Middle frontal gyrus (tissue), 1 donor: ENCODE results near the gene KIF13A.
"Not testable (repeated sequence)": the region's sequence is repeated elsewhere in the genome, so short reads cannot be mapped to it uniquely, and the experiment has no call there.

Source experiments
- DNase-seq: peaks from one replicate; pipeline ENCODE4 v3.0.0-alpha.2; 2015; ENCODE audit warnings: low spot score; ENCODE audit errors: extremely low spot score

KIF13A gene

GRCh38 chr6:17971128-17972073, 16.0 kb downstream of the KIF13A start:
- DNase-seq: no peak

DNA sequence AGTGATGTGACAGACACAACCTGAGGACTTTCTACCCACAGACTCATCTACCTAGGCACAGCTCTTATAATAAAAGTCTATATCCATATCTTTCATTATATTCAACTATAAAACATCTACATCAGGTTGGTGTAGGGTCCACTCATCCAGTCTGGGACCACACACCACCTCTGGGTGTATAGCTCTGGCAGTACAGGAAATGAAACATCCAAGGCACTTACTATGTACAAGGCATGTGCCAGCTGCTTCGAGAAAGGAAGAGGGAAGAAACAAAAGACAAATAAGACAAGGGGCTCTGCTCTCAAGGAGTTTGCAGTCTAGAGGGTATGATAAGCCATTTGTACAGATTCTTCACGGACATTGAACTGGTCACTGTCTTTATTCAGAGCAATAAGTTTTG, 18.6 kb downstream of the KIF13A start:
- no peak for DNase-seq

DNA sequence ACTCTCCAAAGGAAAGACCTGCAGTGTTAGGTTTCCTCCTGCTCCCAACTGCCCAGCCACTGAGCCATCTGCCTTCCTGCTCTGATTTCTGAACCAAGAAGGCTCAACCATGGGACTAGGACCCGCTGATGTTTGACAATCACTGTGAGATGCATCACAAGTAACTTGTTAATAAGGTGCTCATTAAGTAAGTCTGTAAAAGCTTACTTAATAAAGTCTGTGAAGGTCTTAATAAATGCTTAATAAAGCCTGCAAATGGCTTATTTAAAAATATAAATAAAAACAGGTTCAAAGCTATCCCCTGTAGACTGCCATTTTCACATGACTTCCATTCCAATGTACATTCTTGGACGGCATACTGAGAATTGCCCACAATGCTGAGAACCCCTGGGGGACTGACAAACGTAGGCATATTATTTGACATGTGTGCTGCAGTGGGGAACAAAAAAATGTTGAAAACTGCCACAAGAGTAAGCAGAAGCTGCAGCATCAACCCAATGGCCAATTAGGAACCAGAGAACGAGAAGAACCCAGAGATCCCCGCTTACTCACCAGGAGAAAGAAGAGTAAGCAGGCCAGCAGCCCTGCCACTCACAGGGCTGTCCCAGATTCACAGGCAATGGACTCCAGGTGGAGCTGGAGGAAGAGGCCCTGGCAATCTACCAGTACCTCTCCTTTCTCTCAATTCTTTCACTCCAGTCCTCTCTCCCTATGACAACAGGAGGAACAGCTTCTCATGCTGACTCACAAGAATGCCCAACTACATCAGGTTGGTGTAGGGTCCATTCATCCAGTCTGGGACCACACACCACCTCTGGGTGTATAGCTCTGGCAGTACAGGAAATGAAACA, 19.5 kb downstream of the KIF13A start:
- no peak for DNase-seq

GRCh38 chr6:17966451-17966850, 21.0 kb downstream of the KIF13A start:
- no peak for DNase-seq

DNA sequence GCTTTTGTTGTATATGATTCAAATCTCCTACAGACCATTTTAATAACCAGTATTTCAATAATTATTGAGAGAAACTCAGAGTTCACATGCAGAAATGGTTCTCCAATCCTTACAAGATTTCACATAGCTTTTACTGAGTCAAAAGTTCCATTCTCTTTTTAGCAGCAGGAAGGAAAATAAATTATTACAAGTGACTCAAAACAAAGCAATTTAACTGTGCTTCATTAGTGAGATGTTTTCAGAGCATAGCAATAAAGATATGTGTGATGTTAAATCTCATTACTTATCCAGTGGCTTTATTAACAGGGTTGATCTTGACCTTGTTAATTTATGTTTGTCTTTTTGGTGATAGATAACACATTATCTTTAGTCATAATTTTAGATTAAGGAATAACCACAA, 22.0 kb downstream of the KIF13A start:
- no peak for DNase-seq

DNA sequence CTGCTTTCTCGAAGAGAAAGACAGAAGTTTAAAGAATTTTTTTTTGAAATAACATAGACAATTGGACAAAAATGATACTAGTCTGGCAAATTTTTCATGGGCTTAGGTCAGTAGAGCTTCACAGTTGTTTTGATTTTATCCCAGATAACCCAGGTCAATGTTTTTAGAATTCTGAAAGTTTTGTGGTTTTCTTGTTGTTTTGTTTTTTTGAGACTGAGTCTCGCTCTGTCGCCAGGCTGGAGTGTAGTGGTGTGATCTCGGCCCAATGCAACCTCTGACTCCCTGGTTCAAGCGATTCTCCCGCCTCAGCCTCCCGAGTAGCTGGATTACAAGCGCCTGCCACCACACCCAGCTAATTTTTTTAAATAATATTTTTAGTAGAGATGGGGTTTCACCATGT, 22.8 kb downstream of the KIF13A start:
- no peak for DNase-seq

- no peak for DNase-seq
Observed at GRCh38 chr6:17962436-17963031, 24.9 kb downstream of the KIF13A start.

GRCh38 chr6:17959302-17959701, 28.1 kb downstream of the KIF13A start:
- DNase-seq: no peak

DNA sequence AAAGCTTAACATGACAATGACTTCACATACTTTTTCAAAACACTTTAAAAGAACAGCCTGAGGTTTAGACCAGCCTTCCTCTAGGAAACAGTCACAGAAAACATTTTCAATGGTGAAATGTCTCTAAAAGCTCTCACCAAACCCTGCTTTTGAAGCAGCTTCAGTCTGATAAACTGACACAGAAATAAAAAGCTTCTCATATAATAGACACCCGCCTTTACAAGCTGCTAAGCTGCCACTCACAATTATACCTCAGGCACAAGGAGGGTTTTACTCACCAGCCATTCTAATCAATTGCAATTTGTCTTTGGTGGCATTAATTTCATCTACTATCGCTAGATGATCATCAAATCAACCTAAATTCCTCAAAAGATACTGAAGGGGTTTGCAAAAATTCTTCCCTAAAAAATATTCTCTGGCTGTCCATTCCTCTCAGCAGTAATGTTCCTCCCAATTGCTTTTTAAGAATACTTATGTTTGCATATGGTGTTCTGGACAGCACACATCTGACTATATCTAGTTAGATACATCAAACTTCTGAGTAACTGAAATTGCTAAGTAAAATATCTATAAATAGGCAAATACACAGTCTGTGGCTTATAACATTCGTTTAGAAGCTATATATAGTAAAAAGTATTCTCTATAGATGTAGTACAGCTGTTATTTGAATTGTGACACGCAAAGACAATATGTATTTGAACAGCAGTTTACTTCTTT, 29.4 kb downstream of the KIF13A start:
- no peak for DNase-seq

- no peak for DNase-seq
Observed at GRCh38 chr6:17957498-17957897, 29.9 kb downstream of the KIF13A start.

DNA sequence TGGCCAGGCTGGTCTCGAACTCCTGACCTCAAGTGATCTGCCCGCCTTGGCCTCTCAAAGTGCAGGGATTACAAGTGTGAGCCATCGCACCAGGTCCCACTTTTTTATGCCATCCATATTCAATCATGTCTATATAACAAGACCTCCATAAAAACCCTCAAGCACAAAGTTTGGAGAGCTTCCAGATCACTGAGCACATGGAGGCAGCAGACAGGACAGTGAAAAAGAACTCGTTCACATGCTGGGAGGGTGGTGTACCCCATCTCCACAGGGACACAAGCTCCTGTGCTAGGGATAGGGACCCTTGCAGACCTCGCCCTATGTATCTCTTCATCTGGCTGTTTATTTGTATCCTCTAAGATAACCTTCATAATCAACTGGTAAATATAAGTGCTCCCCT, 30.3 kb downstream of the KIF13A start:
- DNase-seq: no peak

GRCh38 chr6:17950095-17950494, 37.3 kb downstream of the KIF13A start:
- DNase-seq: no peak

GRCh38 chr6:17949168-17949567, 38.3 kb downstream of the KIF13A start:
- no peak for DNase-seq

- DNase-seq: no peak
Observed at GRCh38 chr6:17948725-17949124, 38.7 kb downstream of the KIF13A start.

GRCh38 chr6:17947574-17947973, 39.9 kb downstream of the KIF13A start:
- DNase-seq: not testable (repeated sequence)

- DNase-seq: no peak
Observed at GRCh38 chr6:17945575-17945974, 41.9 kb downstream of the KIF13A start.

GRCh38 chr6:17945111-17945510, 42.3 kb downstream of the KIF13A start:
- no peak for DNase-seq

DNA sequence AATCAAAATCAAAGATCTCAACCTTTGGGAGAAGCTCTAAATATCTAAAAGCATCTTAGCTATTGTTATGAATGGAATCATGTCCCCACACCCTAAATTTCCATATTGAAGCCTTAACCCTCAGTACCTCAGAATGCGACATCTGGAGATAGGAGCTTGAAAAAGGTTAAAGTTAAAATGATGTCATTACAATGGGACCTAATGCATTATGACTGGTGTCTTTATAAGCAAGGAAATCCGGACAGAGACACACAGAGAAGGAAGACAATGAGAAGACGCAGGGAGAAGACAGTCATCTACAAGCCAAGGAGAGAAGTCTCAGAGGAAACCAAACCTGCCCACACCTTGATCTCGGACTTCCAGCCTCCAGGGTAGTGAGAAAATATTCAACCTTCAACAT, 46.1 kb downstream of the KIF13A start:
- no peak for DNase-seq

GRCh38 chr6:17940151-17940792, 47.2 kb downstream of the KIF13A start:
- DNase-seq: no peak

- no peak for DNase-seq
Observed at GRCh38 chr6:17938901-17939300, 48.5 kb downstream of the KIF13A start.
